Activated T-cell treated with anti-CD3 and anti-CD28 coated beads, Interleukin-2, amount 50 U/mL, for 24 hours (primary cell): Measurements from ENCODE around the gene FAM78B.

ENCODE experiments used
- DNase-seq: peaks from one replicate; pipeline ENCODE4 v3.0.0-alpha.2; 2020
- H3K27ac Mint-ChIP-seq: 2 replicates; pipeline ENCODE4 v1.8.0; 2020; ENCODE audit warnings: mild to moderate bottlenecking, mixed read lengths
- H3K27me3 Mint-ChIP-seq: 2 replicates; pipeline ENCODE4 v1.8.0; 2020; ENCODE audit warnings: mixed read lengths
- H3K36me3 Mint-ChIP-seq: 2 replicates; pipeline ENCODE4 v1.8.0; 2020; ENCODE audit warnings: low read depth, mixed read lengths
- H3K4me1 Mint-ChIP-seq: 2 replicates; pipeline ENCODE4 v1.8.0; 2020; ENCODE audit warnings: low read depth, mixed read lengths
- H3K4me3 Mint-ChIP-seq: 2 replicates; pipeline ENCODE4 v1.8.0; 2020; ENCODE audit warnings: mild to moderate bottlenecking, moderate library complexity, mixed read lengths
- H3K9me3 Mint-ChIP-seq: 2 replicates; pipeline ENCODE4 v1.8.0; 2020; ENCODE audit warnings: mixed read lengths

Gene FAM78B

GRCh38 chr1:166119471-166119965, 47.3 kb downstream of the FAM78B start:
- H3K27ac Mint-ChIP-seq, result no peak overlapping the region
- no peak for DNase-seq
- no peaks in the 10 kb centered on the region for H3K9me3 Mint-ChIP-seq
- H3K4me1 Mint-ChIP-seq, result no peaks in the 10 kb centered on the region
- no peaks in the 10 kb centered on the region for H3K36me3 Mint-ChIP-seq
- H3K27me3 Mint-ChIP-seq, result no peaks in the 10 kb centered on the region
- H3K4me3 Mint-ChIP-seq, result no peak overlapping the region

- no peaks in the 10 kb centered on the region for H3K27me3 Mint-ChIP-seq
- H3K36me3 Mint-ChIP-seq, result no peaks in the 10 kb centered on the region
- H3K9me3 Mint-ChIP-seq, result no peaks in the 10 kb centered on the region
- H3K27ac Mint-ChIP-seq, result no peak overlapping the region
- no peak overlapping the region for H3K4me3 Mint-ChIP-seq
- DNase-seq, result no peak
- no peaks in the 10 kb centered on the region for H3K4me1 Mint-ChIP-seq
Measured at GRCh38 chr1:166117776-166118175, 49.0 kb downstream of the FAM78B start.

GRCh38 chr1:166116026-166116425, 50.8 kb downstream of the FAM78B start:
- Mint-ChIP-seq H3K27ac (no peak overlapping the region), H3K9me3 (no peaks in the 10 kb centered on the region), H3K4me3 (no peak overlapping the region), H3K4me1 (no peaks in the 10 kb centered on the region), H3K36me3 (no peaks in the 10 kb centered on the region), H3K27me3 (no peaks in the 10 kb centered on the region)
- no peak for DNase-seq

GRCh38 chr1:166114419-166114818, 52.4 kb downstream of the FAM78B start:
- Mint-ChIP-seq H3K27ac (no peak overlapping the region), H3K27me3 (no peaks in the 10 kb centered on the region), H3K4me3 (no peak overlapping the region), H3K9me3 (no peaks in the 10 kb centered on the region), H3K4me1 (no peaks in the 10 kb centered on the region), H3K36me3 (no peaks in the 10 kb centered on the region)
- DNase-seq, result no peak

- H3K9me3 Mint-ChIP-seq, result no peaks in the 10 kb centered on the region
- H3K36me3 Mint-ChIP-seq, result no peaks in the 10 kb centered on the region
- no peaks in the 10 kb centered on the region for H3K4me1 Mint-ChIP-seq
- no peak for DNase-seq
- H3K27me3 Mint-ChIP-seq, result no peaks in the 10 kb centered on the region
- H3K4me3 Mint-ChIP-seq, result no peak overlapping the region
- H3K27ac Mint-ChIP-seq, result no peak overlapping the region
Measured at GRCh38 chr1:166113630-166114029, 53.2 kb downstream of the FAM78B start.

- no peaks in the 10 kb centered on the region for H3K9me3 Mint-ChIP-seq
- no peaks in the 10 kb centered on the region for H3K4me1 Mint-ChIP-seq
- H3K36me3 Mint-ChIP-seq, result no peaks in the 10 kb centered on the region
- H3K27ac Mint-ChIP-seq, result no peak overlapping the region
- H3K27me3 Mint-ChIP-seq, result no peaks in the 10 kb centered on the region
- no peak for DNase-seq
- no peak overlapping the region for H3K4me3 Mint-ChIP-seq
Measured at GRCh38 chr1:166113031-166113430, 53.8 kb downstream of the FAM78B start.

- Mint-ChIP-seq H3K36me3 (no peaks in the 10 kb centered on the region), H3K27me3 (no peaks in the 10 kb centered on the region), H3K9me3 (no peaks in the 10 kb centered on the region), H3K4me3 (no peak overlapping the region), H3K4me1 (no peaks in the 10 kb centered on the region), H3K27ac (no peak overlapping the region)
- no peak for DNase-seq
Measured at GRCh38 chr1:166112425-166112824, 54.4 kb downstream of the FAM78B start.

- Mint-ChIP-seq H3K27ac (no peak overlapping the region), H3K36me3 (no peaks in the 10 kb centered on the region), H3K4me1 (no peaks in the 10 kb centered on the region), H3K4me3 (no peak overlapping the region), H3K9me3 (no peaks in the 10 kb centered on the region), H3K27me3 (no peaks in the 10 kb centered on the region)
- no peak for DNase-seq
Measured at GRCh38 chr1:166111430-166111829, 55.4 kb downstream of the FAM78B start.

- no peak overlapping the region for H3K4me3 Mint-ChIP-seq
- DNase-seq, result no peak
- peaks cover 7% of the 10 kb centered on the region for H3K27me3 Mint-ChIP-seq
- no peaks in the 10 kb centered on the region for H3K36me3 Mint-ChIP-seq
- peaks cover 3% of the 10 kb centered on the region for H3K4me1 Mint-ChIP-seq
- H3K27ac Mint-ChIP-seq, result no peak overlapping the region
- H3K9me3 Mint-ChIP-seq, result no peaks in the 10 kb centered on the region
Measured at GRCh38 chr1:166090244-166090643, 76.6 kb downstream of the FAM78B start.

- no peaks in the 10 kb centered on the region for H3K36me3 Mint-ChIP-seq
- peaks cover 5% of the 10 kb centered on the region for H3K27me3 Mint-ChIP-seq
- no peak overlapping the region for H3K4me3 Mint-ChIP-seq
- no peak for DNase-seq
- H3K9me3 Mint-ChIP-seq, result no peaks in the 10 kb centered on the region
- H3K27ac Mint-ChIP-seq, result no peak overlapping the region
- H3K4me1 Mint-ChIP-seq, result peaks cover 3% of the 10 kb centered on the region
Measured at GRCh38 chr1:166089804-166090203, 77.0 kb downstream of the FAM78B start.

GRCh38 chr1:166088572-166088955, 78.2 kb downstream of the FAM78B start:
- H3K36me3 Mint-ChIP-seq, result no peaks in the 10 kb centered on the region
- H3K9me3 Mint-ChIP-seq, result no peaks in the 10 kb centered on the region
- H3K27me3 Mint-ChIP-seq, result peaks cover 5% of the 10 kb centered on the region
- no peak overlapping the region for H3K27ac Mint-ChIP-seq
- DNase-seq, result no peak
- peaks cover 11% of the 10 kb centered on the region for H3K4me1 Mint-ChIP-seq
- no peak overlapping the region for H3K4me3 Mint-ChIP-seq

GRCh38 chr1:166087734-166088571, 78.8 kb downstream of the FAM78B start:
- Mint-ChIP-seq H3K4me1 (peaks cover 13% of the 10 kb centered on the region), H3K27me3 (peaks cover 5% of the 10 kb centered on the region), H3K27ac (no peak overlapping the region), H3K4me3 (no peak overlapping the region), H3K9me3 (no peaks in the 10 kb centered on the region), H3K36me3 (no peaks in the 10 kb centered on the region)
- DNase-seq, result no peak

GRCh38 chr1:166086113-166086883, 80.5 kb downstream of the FAM78B start:
- Mint-ChIP-seq H3K27me3 (peaks cover 5% of the 10 kb centered on the region), H3K36me3 (no peaks in the 10 kb centered on the region), H3K27ac (no peak overlapping the region), H3K4me3 (no peak overlapping the region), H3K9me3 (no peaks in the 10 kb centered on the region), H3K4me1 (peaks cover 20% of the 10 kb centered on the region)
- DNase-seq, result no peak

GRCh38 chr1:166084613-166085012, 82.2 kb downstream of the FAM78B start:
- H3K9me3 Mint-ChIP-seq, result no peaks in the 10 kb centered on the region
- H3K27me3 Mint-ChIP-seq, result no peaks in the 10 kb centered on the region
- no peak overlapping the region for H3K27ac Mint-ChIP-seq
- no peaks in the 10 kb centered on the region for H3K36me3 Mint-ChIP-seq
- H3K4me3 Mint-ChIP-seq, result no peak overlapping the region
- DNase-seq, result no peak
- peaks cover 33% of the 10 kb centered on the region for H3K4me1 Mint-ChIP-seq

GRCh38 chr1:166083887-166084286, 82.9 kb downstream of the FAM78B start:
- DNase-seq, result no peak
- Mint-ChIP-seq H3K4me3 (no peak overlapping the region), H3K9me3 (no peaks in the 10 kb centered on the region), H3K27me3 (no peaks in the 10 kb centered on the region), H3K27ac (no peak overlapping the region), H3K4me1 (peaks cover 33% of the 10 kb centered on the region), H3K36me3 (no peaks in the 10 kb centered on the region)
